COLO829 (cell line): ENCODE results near the gene ARL2BP.
"Not testable (repeated sequence)": the region's sequence is repeated elsewhere in the genome, so short reads cannot be mapped to it uniquely, and the experiment has no call there.

Experiments
- DNase-seq: peaks from one replicate; pipeline ENCODE4 v3.0.0; 2012; ENCODE audit warnings: low spot score

ARL2BP gene

DNA sequence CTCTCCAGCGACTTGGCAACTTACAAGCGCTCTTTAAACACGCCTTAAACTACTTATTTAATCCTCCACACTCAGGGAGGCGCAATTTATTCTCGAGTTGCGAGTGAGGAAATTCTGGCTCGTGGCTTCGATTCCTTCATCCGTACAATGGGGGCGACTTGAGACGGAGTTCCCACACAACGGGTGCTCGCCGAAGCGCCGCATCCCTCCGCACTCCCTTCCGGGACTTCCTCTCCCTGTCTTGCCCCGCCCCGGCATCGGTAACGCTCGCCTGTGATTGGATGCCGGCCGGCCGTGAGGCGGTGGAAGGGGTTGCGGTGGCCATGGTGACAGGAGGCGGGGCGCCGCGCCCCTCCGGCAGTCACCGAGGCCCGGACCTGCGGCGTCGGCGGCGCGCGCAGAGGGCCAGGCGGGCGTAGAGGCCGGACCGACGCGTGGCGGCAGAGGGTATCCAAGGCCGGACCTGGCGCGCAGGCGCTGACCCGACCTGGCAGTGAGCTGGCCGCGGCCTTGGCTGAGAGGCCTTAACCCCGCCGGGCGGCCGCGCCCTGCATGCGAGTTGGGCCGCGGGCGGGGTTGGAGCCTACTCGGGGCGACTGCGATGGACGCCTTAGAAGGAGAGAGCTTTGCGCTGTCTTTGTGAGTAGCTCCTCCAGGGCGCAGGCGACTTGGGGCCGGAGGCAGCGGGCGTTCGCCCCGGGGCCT is at the start of gene ARL2BP:
Gene ARL2BP, plus strand, starts transcription at position 493 of the 705 bp plus-strand sequence. Its CDS starts 109 bp downstream, at position 602.
- peak; percentile 93 for DNase-seq

DNA sequence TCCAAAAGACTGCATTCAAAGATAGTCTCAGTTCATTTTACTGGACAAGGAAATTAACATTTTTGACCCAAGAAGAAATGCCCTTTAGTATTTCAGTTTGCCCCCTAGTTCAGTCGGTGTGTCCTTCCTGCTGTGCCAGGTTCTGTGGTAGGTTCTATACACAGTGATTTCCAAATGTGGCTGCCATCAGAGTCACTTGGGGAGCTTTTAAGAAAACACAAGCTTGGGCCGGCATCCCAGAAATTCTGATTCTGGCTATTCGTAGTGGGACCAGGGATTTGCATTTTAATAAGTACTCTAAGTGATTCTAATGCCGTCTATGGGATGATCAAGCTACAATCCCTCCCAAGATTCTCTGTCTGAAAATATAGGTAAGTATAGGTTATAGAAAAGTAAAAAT is 48.8 kb upstream of the ARL2BP start:
- DNase-seq: no peak

DNA sequence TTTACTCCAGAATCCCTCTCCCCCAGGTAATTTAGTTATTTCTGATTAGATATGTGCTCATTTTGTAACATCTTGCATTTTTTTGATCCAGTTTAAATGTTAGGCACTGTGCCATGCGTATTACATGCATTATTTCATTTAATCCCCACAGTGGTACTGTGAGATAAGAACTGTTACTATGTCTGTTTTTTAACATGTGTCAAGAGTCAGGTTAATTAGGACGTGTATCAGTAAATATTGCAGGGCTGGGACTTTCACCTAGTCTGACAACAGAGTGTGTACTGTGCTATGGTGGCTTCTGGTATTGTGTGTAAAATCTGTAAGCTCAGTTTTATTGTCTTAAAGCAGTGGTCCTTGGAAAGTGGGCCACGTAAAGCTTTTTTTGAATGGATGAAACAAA is 48.3 kb upstream of the ARL2BP start:
- DNase-seq: no peak

DNA sequence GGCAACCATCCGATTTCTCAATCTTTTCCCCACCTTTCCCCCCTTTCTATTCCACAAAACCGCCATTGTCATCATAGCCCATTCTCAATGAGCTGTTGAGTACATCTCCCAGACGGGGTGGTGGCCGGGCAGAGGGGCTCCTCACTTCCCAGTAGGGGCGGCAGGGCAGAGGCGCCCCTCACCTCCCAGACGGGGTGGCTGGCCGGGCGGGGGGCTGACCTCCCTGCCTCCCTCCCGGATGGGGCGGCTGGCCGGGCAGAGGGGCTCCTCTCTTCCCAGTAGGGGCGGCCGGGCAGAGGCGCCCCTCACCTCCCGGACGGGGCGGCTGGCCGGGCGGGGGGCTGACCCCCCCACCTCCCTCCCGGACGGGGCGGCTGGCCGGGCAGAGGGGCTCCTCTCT is 44.7 kb upstream of the ARL2BP start:
- DNase-seq: not testable (repeated sequence)

DNA sequence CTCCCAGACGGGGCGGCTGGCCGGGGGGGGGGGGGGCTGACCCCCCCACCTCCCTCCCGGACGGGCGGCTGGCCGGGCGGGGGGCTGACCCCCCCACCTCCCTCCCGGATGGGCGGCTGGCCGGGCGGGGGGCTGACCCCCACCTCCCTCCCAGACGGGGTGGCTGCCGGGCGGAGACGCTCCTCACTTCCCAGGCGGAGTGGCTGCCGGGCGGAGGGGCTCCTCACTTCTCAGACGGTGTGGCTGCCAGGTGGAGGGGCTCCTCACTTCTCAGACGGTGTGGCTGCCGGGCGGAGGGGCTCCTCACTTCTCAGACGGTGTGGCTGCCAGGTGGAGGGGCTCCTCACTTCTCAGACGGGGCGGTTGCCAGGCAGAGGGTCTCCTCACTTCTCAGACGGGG is 44.1 kb upstream of the ARL2BP start:
- not testable (repeated sequence) for DNase-seq

DNA sequence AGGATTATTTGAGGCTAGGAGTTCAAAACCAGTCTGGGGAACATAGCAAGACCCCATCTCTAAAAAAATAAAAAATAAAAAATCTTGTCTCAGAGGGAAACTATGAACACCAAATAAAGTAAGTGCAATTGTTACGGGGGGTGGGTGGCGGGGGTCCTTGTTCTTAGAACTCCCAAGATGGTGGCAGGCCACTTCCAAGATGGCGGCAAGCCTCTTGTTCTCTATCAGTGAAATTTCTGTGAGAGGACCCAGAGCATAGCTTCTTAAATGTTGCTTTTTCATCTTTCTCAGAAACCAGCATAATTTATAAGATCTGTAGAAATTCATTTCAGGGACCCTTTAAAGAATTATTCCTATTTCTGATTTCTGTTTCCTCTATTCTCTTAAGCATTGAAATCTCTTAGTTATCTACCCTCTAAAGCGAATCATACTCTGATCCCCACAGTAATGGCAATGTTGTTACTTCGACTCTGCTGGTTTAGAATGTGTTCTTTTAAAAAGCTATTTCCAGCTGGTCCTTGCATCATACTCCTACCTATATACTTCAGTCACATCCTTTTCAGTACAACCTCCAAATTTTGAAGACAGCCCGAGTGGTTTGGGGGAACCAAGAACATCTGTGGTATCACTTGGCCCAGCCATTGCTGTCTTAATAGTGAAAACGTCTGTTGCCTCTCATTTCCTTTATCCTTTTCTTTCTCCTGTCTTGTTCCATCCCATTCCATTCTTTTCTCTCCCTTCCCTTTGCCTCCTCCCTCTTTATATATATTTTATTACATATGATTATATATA is 42.8 kb upstream of the ARL2BP start:
- DNase-seq: no peak

DNA sequence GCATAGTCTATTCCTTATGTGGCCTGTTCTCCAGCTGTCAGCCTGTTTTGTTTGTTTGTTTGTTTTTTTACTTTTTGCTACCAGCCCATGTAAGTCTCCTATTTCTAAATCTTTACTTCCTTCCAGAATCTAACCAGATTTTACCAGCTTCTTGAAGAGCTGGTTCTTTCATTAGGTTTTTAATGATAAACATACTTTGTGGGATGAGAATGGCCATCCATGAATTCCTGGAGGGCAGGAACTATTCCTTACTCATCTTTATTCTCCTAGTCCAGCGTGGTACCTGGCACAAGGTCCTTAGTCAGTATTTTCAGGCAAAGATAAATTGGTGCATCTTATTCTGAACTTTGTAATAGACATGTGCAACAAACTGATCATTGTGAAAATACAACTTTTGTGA is 41.6 kb upstream of the ARL2BP start:
- DNase-seq: no peak

DNA sequence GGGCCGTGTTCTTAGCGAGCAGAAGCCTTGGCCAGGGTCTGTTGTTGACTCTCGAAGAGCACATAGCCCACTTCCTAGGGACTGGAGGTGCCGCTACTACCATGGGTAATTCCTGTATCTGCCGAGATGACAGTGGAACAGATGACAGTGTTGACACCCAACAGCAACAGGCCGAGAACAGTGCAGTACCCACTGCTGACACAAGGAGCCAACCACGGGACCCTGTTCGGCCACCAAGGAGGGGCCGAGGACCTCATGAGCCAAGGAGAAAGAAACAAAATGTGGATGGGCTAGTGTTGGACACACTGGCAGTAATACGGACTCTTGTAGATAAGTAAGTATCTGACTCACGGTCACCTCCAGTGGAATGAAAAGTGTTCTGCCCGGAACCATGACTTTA is 40.4 kb upstream of the ARL2BP start:
- no peak for DNase-seq

DNA sequence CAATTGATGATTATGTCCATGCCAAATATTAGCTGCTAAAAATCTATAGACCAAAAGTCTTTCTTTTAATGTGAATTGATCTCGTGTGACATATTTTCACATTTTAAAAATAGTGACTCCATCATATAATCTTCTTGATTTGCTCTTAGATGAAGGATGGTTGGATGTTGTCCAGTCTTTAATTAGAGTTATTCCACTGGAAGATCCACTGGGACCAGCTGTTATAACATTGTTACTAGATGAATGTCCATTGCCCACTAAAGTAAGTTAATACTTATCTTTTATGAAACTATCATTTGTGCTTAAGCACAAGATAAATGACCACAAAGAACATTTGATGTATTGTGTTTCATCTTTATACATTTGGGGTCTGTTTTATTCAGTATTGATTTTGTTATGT is 36.1 kb upstream of the ARL2BP start:
- DNase-seq: no peak

DNA sequence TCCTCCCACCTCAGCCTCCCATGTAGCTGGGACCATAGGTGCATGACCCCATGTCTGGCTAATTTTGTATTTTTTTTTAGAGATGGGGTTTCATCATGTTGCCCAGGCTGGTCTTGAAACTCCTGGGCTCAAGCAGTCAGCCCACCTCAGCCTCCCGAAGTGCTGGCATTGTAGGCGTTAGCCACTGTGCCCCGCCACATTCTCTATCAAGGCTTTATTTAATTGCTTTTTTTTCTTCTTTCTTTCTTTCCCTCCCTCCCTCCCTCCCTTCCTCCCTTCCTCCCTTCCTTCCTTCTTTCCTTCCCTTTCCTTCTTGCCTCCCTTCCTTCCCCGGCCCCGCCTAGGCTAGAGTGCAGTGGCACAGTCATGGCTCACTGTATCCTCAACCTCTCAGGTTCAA is 35.3 kb upstream of the ARL2BP start:
- DNase-seq: no peak

DNA sequence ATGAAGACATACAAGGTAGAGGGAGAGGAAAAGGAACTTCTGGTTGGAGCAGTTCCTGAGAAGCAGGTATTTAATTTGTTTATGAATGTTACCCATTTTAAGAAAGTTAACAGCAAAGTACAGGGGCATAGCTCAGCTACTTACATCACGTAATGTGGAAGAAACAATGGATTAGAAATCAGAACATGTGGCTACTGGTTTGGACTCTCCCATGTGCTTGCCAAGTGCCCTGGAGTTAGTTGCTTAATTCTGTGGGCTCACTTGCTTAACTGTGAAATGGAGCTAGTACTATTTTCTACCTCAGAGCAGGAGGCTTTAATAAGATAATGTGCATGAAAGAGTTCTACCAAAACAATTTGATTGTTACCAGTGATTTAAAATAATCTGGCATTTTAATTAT is 31.6 kb upstream of the ARL2BP start:
- no peak for DNase-seq

DNA sequence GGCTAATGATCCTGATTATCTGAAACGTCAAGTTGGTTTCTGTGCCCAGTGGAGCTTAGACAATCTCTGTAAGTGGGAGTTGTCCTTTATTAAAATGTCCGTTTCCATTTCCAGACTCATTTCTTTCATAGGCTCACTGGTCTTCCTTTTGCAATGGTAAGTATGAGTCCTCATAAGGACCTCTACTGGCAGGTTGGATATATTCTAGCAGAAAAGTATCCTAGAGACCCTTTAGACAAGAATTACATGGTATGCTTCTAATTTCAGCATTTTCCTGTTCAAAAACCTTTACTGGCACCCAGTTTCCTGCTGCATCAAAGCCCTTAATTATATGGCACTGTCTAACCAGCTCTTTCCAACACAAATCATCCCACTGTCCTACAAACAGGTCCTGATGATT is 28.1 kb upstream of the ARL2BP start:
- no peak for DNase-seq

DNA sequence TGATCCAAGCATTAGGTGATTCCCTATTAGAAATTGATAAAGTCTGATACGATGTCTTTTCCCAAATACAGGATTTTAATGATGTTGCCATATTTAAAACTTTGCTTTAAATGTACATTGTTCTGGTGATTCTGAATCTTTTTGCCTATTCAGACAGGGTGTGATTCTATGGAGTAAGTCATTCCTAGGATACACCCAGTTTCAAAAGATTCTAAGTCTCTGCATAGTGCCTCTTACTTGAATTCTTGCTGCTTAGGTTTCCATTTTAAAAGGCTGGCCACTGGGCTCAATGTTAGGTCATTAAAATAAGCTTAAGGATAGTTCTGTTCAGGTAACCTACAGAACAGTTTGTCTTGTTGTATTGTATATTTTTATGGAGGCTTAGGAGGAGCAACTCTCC is 22.0 kb upstream of the ARL2BP start:
- DNase-seq: no peak

DNA sequence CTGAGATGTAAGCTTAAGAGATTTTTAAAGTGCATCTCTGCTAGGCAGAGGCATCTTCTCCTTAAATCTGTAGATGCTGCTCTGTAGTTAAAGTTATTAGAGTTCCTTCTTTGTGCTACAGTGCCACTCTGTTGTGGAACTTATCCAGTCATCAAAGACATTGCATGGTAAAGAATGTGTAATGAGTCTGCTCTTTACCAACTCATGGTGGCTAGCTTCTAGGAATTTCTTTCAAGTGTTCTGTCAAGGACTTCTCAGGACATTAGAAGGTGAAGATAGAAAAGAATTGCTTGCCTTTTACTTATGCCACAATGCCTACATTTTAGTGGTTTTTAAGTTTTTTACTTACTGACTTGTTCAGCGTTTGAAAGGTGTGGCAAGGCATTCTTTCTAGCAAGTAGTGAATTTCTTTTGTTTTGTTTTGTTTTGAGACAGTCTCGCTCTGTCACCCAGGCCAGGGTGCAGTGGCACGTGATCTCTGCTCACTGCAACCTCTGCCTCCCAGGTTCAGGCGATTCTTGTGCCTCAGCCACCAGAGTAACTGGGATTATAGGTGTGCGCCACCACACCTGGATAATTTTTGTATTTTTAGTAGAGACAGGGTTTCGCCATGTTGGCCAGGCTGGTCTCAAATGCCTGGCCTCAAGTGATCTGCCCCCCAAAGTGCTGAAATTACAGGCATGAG is 20.3 kb upstream of the ARL2BP start:
- DNase-seq: no peak

DNA sequence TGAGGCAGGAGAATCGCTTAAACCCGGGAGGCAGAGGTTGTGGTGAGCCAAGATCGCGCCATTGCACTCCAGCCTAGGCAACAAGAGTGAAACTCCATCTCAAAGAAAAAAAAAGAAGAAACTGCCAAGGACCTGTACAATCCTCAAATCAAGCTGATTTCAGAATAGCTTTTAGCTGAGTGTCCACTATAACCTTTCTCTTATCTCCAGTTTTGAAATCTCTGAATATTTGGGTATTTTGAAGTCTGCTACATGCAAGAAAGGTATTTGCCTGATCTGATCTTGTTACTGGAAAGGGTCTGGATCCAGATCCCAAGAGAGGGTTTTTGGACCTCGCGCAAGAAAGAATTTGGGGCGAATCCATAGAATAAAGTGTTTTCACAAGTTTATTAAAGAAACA is 19.1 kb upstream of the ARL2BP start:
- DNase-seq: no peak

DNA sequence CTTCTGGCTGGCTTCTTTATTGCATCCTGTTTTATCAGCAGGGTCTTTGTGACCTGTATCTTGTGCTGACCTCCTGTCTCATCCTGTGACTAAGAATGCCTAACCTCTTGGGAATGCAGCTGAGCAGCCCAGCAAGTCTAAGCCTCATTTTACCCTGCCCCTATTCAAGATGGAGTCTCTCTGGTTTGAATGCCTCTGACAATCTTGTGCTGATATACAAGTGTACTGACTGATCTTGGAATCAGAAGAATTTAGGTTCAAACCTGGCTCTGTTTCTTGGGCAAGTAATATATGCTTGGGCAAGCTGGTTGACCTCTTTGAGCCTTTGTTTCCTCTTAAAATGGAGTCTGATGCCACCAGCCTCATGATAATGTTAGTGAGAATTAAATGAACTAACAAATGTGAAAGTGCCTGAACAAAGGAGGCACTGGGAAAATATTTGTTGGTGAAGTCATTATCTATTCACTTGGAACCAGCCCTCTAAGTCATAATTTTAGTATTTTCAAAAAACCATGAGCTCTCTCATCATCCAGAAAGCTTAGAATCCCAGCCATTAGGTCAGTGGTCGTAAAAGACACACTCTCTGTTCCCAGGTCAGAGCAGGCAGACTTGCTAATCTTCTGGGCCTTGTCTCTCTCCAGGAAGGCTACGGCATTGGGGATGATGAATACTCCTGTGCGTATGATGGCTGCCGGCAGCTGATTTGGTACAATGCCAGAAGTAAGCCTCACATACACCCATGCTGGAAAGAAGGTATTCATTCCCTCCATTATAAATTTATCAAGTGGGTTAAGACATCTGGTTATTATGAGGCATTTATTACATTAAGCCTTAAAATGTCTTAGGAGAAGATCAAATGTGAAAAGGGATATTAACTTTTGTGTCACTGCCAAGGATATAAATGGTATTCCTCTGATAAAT is 18.1 kb upstream of the ARL2BP start:
- DNase-seq: no peak

DNA sequence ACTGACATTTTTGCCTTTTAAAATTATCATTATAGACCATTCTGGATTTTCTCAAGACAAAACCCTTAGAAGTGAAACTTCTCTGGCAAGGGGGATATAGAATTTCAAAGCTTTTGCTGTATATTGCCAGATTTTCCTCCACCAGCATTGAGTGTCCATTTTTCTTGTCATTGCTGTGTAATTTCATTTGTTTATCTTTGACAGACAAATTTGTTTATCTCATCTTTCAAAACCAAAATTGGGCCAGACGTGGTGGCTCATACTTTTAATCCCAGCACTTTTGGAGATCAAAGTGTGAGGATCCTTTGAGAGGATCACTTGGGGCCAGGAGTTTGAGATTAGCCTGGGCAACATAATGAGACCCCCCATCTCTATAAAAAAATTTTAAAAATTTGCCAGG is 16.0 kb upstream of the ARL2BP start:
- DNase-seq: no peak

DNA sequence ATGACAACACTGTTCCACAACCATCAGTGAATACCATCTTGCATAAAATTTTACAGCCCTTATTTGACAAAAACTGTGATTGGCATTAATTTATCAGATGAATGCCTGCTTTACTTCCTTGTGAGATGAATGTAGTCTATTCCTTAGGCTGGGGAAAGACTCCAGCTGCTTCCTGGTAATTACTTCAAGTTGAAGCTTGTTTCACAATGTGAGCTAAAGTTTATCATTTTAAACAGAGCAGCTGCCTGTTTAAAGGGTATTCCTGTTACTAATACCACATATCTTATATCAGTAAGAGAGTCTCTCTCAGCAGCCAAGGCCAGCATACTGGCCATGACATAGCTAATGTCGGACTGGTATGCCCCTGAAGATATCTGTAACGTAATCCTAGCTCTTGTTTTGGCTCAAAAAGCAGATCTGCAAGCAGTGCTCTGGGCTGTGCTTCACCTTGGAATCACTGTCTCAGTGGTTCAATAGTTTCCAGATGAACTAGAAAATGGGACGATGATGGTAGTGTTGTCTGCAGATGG is 13.2 kb upstream of the ARL2BP start:
- no peak for DNase-seq

DNA sequence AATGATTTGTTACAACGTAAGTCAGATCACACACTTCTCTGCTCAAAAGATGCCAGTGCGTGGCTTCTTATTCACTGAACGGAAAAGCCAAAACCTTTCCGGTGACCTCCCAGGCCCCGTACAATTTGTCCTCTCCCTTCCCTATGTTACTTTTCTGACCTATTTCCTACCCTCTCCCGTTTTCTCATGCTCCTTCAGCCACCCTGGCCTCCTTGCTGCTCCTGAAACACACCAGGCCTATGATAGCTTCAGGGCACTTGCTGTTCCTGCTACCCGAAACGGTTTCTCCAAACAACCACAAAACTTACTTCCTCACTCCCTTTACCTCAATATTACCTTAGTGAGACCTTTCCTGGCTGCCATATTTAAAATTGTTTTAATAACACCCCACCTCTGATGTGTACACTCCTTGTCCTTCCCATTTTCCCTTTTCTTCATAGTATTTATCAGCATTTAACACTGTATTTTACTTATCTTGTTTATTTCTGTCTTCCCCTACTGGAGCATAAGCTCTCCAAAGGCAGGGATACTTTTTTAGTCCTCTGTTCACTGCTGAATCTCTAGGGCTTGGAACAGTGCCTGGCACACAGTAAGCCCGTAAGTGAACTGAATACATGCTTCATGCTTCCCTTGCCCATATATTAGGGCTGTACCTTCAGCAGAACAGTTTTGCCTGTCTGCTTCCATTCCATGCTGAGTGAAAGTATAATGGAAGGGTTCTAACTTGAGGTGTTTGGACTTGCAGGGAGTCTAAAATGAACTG is 10.9 kb upstream of the ARL2BP start:
- DNase-seq: no peak

DNA sequence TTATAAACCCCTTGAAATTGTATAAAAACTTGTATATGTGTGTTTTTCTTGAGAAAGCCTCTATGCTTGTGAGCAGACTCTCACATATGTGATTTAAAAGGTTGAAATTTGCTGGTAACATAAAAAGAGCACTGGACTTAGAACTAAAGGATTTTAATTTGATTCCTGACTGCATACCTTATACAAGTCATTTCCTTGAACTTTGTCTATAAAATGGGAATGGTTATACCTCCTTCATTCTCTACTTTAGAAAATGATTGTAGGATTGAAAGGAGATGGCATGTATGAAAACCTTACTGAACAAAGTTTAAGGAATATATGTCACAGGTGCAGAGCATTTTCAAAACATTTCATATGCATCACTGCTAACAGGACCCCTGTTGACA is 10.4 kb upstream of the ARL2BP start:
- DNase-seq: no peak
